Mucosa of descending colon (tissue), 3 donors: ENCODE results near the gene CSF3R. TPM values are rescaled to one million over a fixed set of nuclear protein-coding genes. Genes with fewer than 3 reads are reported as not detected.

Source experiments
- ATAC-seq: fragments of 200-7000 bp; cut with Tn5 transposase; one replicate; pipeline ENCODE4 v1.9.1; 2020; ENCODE audit warnings: mild to moderate bottlenecking, moderate library complexity
- DNase-seq, 3 donors: peaks; one replicate each; pipeline ENCODE4 v3.0.0-alpha.2; 2020
- H3K36me3 ChIP-seq: fragments of 200-600 bp; one replicate; pipeline ENCODE4 v1.8.0; 2021; ENCODE audit warnings: low read depth, mild to moderate bottlenecking
- H3K4me1 ChIP-seq: fragments of 200-600 bp; one replicate; pipeline ENCODE4 v1.8.0; 2021; ENCODE audit warnings: low read depth, mild to moderate bottlenecking
- H3K4me3 ChIP-seq: fragments of 200-600 bp; one replicate; pipeline ENCODE4 v1.8.0; 2021; ENCODE audit warnings: mild to moderate bottlenecking
- H3K9me3 ChIP-seq: fragments of 200-600 bp; one replicate; pipeline ENCODE4 v1.8.0; 2021; ENCODE audit warnings: mild to moderate bottlenecking
- CTCF ChIP-seq: fragments of 200-600 bp; IDR thresholded peaks from one replicate; pipeline ENCODE4 v1.8.0; 2022; ENCODE audit warnings: antibody characterized with exemption, mild to moderate bottlenecking
- intact Hi-C, 2 donors: fragments of 100-400 bp; cut with DNase I in 1 of 2; cut with micrococcal nuclease in 1 of 2; formaldehyde crosslinking; loops; one replicate each; pipeline versions ENCODE4 v1.11.0 to v1.11.1; 2022; cut with DNase I, micrococcal nuclease
- total RNA-seq, 3 donors: library from RNA; stranded (reverse); fragmentation: NEBNext Ultra II Directional in 2 of 3; extraction: Animal tissue kit (Norgen Biotek cat#: 25700) in 2 of 3; gene quantifications; one replicate each; pipeline versions ENCODE4 v1.2.1 to v1.2.4, GENCODE V29; 2021 to 2023
- donor health status: DM: no; HTN: no; CAD: no; lungs with moderate emphysema.
- donor health status: DM: no; HTN: no; CAD: no.
- donor health status: DM: no; HTN: yes; CAD: no.

The CSF3R gene
- total RNA-seq, 3 donors from 2014 or later = 1.4 to 7.7 (median 4.7) TPM

DNA sequence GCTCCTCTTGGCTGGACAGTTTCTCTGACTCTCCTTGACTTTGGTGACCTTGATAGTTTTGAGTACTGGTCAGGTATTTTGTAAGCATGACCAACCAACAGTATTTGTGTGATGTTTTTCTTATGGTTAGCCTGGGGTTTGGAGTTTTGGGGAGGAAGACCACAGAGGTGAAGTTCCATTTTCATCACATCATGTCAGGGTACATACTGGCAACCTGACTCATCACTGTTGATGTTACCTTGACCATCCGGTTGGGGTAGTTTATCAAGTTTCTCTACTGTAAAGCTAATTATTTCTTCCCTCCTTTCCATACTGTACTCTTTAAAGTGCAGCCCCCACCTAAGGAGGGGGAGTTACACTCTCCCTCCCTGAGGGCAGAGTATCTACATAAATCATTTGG, 45.9 kb downstream of the CSF3R start:
- no peaks in the 10 kb centered on the region for H3K36me3 ChIP-seq
- no peak overlapping the region for H3K4me3 ChIP-seq
- TF ChIP-seq CTCF = no peak
- H3K9me3 ChIP-seq = no peaks in the 10 kb centered on the region
- no peak for DNase-seq
- intact Hi-C loops = no loop called here
- no peak for ATAC-seq
- no peaks in the 10 kb centered on the region for H3K4me1 ChIP-seq

- Histone ChIP-seq H3K9me3 (no peaks in the 10 kb centered on the region), H3K36me3 (no peaks in the 10 kb centered on the region), H3K4me3 (no peak overlapping the region), H3K4me1 (no peaks in the 10 kb centered on the region)
- no peak for DNase-seq
- ATAC-seq = no peak
- TF ChIP-seq CTCF = no peak
- intact Hi-C loops = no loop called here
These were observed 49.6 kb downstream of the CSF3R start for GRCh38 chr1:36433102-36433501.

DNA sequence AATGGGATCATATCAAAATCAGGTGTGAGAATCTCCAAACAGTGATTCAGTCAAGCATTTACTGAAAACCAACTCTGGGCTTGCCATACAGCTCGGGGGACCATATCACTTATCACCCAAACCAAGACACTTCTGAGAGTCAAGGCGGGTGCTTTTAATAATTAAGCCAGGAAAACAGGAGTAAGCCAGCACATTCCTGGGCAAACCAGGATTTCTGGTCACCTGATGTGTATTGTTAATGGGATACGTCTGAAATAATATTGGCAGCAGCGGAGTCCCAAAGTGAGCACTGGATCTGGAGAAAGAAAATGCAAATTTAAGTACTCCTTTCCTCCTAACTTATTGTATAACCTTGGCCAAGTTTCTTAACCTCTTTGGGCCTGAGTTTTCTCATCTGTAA, 50.1 kb downstream of the CSF3R start:
- no peaks in the 10 kb centered on the region for H3K9me3 ChIP-seq
- ATAC-seq (no peak), DNase-seq (no peak)
- no peaks in the 10 kb centered on the region for H3K4me1 ChIP-seq
- H3K4me3 ChIP-seq = no peak overlapping the region
- TF ChIP-seq CTCF = no peak
- no peaks in the 10 kb centered on the region for H3K36me3 ChIP-seq
- intact Hi-C loops = no loop called here

- H3K9me3 ChIP-seq = no peaks in the 10 kb centered on the region
- no peak for ATAC-seq
- intact Hi-C loops = loop anchor here in 1 of 2 donors (10.0 kb wide), 1 partner anchor 331 kb away; no protein-coding TSS in a partner anchor
These were observed 56.9 kb downstream of the CSF3R start for GRCh38 chr1:36425791-36426190.

DNA sequence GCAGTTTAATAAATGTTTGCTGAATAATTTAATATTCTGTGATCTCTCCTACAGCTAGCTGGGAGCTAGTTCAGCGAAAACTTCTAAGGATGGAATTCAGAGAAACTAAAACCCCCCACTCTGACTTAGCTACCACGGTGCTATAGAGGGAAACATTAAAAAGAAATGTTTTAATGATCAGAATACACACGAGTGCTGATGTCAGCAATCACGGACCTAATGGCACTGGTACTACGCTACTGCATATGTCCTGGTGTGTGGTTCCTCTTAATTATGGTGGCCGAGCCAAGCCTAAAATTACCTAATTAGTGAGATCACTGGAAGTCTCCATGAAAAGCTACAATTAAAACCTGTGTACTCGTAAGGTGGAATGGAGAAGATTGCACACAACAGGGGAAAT, 61.1 kb downstream of the CSF3R start:
- no peak for TF ChIP-seq CTCF
- Histone ChIP-seq H3K4me1 (no peaks in the 10 kb centered on the region), H3K36me3 (no peaks in the 10 kb centered on the region), H3K4me3 (no peak overlapping the region), H3K9me3 (no peaks in the 10 kb centered on the region)
- ATAC-seq = no peak
- intact Hi-C loops = loop anchor here (5.0 to 10.0 kb wide), 2 partner anchors 79 to 327 kb away; no protein-coding TSS in a partner anchor
- DNase-seq = no peak

More at GRCh38 chr1:36425791-36426190, 56.9 kb downstream of the CSF3R start:
- no peaks in the 10 kb centered on the region for H3K4me1 ChIP-seq
- no peak for DNase-seq
- TF ChIP-seq CTCF = no peak
- no peak overlapping the region for H3K4me3 ChIP-seq
- H3K36me3 ChIP-seq = no peaks in the 10 kb centered on the region

GRCh38 chr1:36420836-36421317, 61.8 kb downstream of the CSF3R start:
- H3K36me3 ChIP-seq = no peaks in the 10 kb centered on the region
- no peak overlapping the region for H3K4me3 ChIP-seq
- intact Hi-C loops = loop anchor here (5.0 to 10.0 kb wide), 2 partner anchors 79 to 326 kb away; no protein-coding TSS in a partner anchor
- H3K4me1 ChIP-seq = peaks cover 2% of the 10 kb centered on the region
- TF ChIP-seq CTCF = peak; percentile 87
- ATAC-seq (peak; percentile 99), DNase-seq (peak; percentile 88 to 95 (median 94))
- H3K9me3 ChIP-seq = no peaks in the 10 kb centered on the region
